HAP-1 (cell line): ENCODE results near the gene UNC79.
"Not testable (repeated sequence)": the region's sequence is repeated elsewhere in the genome, so short reads cannot be mapped to it uniquely, and the experiment has no call there.

Experiments used
- DNase-seq, 2 experiments: peaks; one replicate each; pipeline ENCODE4 v3.0.0-alpha.2; 2016 to 2020; ENCODE audit warnings: low spot score in 2 of 2
- H3K27me3 ChIP-seq: fragments of 250-450 bp; sonication (Bioruptor Pico); 2 replicates; pipeline ENCODE4 v1.5.1; 2020; ENCODE audit warnings: low read depth, mild to moderate bottlenecking, moderate library complexity
- H3K36me3 ChIP-seq: fragments of 250-450 bp; sonication (Bioruptor Pico); replicated peaks from 2 replicates; pipeline ENCODE4 v1.5.1; 2020; ENCODE audit warnings: mild to moderate bottlenecking
- H3K4me1 ChIP-seq: fragments of 250-450 bp; sonication (Bioruptor Pico); 2 replicates; pipeline ENCODE4 v1.5.1; 2020; ENCODE audit warnings: mild to moderate bottlenecking
- H3K4me3 ChIP-seq: fragments of 250-450 bp; sonication (Bioruptor Pico); 2 replicates; pipeline ENCODE4 v1.5.1; 2020; ENCODE audit warnings: mild to moderate bottlenecking, moderate library complexity
- H3K9me3 ChIP-seq: fragments of 250-450 bp; sonication (Bioruptor Pico); 2 replicates; pipeline ENCODE4 v1.5.1; 2020; ENCODE audit warnings: mild to moderate bottlenecking, moderate library complexity
- in situ Hi-C: fragments of 300-500 bp; cut with MboI; formaldehyde crosslinking; loops from 3 replicates; pipeline ENCODE4 v1.14.3; 2020; ENCODE audit warnings: low sequenced_read_pairs, inconsistent platforms, mixed read lengths

Gene UNC79

DNA sequence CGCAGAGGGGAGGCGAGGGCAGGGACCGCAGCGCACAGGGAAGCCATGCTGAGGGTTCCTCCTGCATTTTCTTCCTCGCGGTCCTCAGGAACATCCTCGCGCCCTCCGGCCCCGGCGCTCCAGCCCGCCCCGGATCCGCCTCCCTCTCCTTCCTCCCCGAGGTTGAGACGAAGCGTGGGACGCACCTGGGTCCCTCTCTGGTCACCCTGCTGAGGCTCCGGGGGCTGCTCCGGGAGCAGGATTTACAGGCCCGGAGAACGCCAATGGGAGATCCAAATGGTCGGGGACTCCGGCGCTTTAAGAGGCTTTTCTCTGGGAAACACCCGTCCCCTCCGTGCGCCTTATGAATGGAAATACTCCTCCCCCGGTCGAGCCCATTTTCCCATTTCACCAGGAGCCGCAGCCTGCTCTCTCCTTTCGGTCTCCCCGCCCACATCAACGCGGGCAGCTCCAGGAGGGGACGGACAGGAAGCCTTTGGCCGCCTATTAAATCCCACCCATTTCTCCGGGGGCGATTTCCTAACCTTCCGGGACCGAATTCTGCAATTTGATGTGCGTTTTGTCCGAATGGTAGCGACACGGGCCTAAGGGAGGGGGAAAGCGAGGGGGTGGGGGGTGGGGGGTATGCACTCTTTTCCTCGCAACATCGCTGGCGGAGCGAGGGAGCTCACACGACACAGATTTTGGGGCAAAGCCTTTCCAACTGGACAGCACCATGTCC is at the start of gene UNC79:
UNC79 (plus strand) TSS at position 625 of the 721 bp plus-strand sequence; CDS start at position 716, 91 bp downstream.
- H3K4me1 ChIP-seq, result no peaks in the 10 kb centered on the region
- in situ Hi-C loops, result no loop called here
- no peaks in the 10 kb centered on the region for H3K9me3 ChIP-seq
- peaks cover 31% of the 10 kb centered on the region for H3K27me3 ChIP-seq
- no peaks in the 10 kb centered on the region for H3K36me3 ChIP-seq
- no peak within 1 kb of the TSS; the same call in 1 of the 2 replicates for H3K4me3 ChIP-seq
- peak in 1 of 2 experiments; percentile 35 for DNase-seq

DNA sequence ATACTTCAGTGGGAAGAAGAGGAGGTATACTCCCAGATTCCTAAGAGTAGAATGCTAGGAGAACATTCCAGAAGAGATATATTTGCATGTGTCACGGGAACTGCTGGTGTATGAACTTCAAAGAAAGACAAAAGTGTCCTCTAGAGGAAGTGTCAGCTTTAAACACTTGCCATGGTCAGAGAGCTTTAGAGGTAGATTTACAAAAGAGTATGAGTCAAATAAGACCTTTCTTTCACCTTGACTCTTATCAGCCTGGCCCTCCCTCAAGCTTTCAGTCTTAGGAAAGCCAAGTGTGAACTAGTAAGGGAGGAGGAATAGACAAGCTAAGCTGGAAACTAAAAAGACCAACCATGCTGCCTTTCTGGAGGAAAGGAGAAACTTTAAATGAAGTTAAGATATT is 49.1 kb upstream of the UNC79 start:
- Histone ChIP-seq H3K27me3 (peaks cover 9% of the 10 kb centered on the region; the same call in 1 of the 2 replicates), H3K4me3 (no peak overlapping the region), H3K4me1 (no peaks in the 10 kb centered on the region), H3K36me3 (no peaks in the 10 kb centered on the region), H3K9me3 (no peaks in the 10 kb centered on the region)
- DNase-seq, result no peak
- in situ Hi-C loops, result no loop called here

DNA sequence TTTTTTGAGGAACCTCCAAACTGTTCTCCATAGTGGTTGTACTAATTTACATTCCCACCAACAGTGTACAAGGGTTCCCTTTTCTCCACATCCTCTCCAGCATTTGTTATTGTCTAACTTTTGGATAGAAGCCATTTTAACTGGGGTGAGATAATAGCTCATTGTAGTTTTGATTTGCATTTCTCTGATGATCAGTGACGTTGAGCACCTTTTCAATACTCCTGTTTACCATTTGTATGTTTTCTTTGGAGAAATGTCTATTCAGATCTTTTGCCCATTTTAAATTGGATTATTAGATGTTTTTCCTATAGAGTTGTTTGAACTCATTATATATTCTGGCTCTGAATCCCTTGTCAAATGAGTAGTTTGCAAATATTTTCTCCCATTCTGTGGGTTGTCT is 46.5 kb upstream of the UNC79 start:
- in situ Hi-C loops, H3K9me3 ChIP-seq, H3K36me3 ChIP-seq, DNase-seq, H3K4me3 ChIP-seq, H3K27me3 ChIP-seq, H3K4me1 ChIP-seq: not testable (repeated sequence)

DNA sequence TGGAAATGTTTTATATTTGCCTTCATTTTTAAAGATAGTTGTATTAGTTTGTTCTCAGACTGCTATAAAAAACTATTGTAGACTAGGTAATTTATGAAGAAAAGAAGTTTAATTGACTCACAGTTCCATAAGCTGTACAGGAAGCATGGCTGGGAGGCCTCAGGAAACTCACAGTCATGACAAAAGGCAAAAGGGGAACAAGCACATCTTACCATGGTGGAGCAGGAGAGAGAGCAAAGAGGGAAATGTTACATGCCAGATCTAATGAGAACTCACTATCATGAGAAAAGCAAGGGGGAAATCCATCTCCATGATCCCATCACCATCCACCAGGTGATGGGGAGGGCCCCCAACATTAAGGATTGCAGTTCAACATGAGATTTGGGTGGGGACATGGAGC is 35.5 kb upstream of the UNC79 start:
- H3K9me3 ChIP-seq, result no peaks in the 10 kb centered on the region; the same call in 1 of the 2 replicates
- in situ Hi-C loops, result no loop called here
- no peaks in the 10 kb centered on the region for H3K4me1 ChIP-seq
- peaks cover 3% of the 10 kb centered on the region; the same call in 1 of the 2 replicates for H3K27me3 ChIP-seq
- no peak for DNase-seq
- no peak overlapping the region for H3K4me3 ChIP-seq
- no peaks in the 10 kb centered on the region for H3K36me3 ChIP-seq

DNA sequence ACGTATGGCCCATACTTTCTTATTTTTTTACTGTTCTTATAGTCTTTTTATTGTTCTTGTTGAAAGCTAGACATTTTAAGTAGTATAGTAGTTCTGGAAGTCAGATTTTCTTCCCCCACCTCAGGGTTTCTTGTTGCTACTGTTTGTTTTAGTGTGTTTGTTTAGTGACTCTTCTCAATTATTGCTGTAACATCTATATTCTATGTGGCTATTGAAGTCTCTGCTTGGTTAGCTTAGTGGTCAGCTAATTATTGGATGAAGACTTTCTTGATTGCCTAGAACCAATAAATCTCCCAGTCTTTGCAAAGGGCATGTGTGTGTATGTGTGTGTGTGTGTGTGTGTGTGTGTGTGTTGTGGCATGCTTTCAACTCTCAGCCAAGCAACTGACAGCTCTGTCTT is 34.3 kb upstream of the UNC79 start:
- H3K36me3 ChIP-seq, result no peaks in the 10 kb centered on the region
- DNase-seq, result no peak
- in situ Hi-C loops, result no loop called here
- H3K27me3 ChIP-seq, result peaks cover 5% of the 10 kb centered on the region; the same call in 1 of the 2 replicates
- H3K4me1 ChIP-seq, result no peaks in the 10 kb centered on the region
- no peak overlapping the region for H3K4me3 ChIP-seq
- H3K9me3 ChIP-seq, result no peaks in the 10 kb centered on the region; the same call in 1 of the 2 replicates

DNA sequence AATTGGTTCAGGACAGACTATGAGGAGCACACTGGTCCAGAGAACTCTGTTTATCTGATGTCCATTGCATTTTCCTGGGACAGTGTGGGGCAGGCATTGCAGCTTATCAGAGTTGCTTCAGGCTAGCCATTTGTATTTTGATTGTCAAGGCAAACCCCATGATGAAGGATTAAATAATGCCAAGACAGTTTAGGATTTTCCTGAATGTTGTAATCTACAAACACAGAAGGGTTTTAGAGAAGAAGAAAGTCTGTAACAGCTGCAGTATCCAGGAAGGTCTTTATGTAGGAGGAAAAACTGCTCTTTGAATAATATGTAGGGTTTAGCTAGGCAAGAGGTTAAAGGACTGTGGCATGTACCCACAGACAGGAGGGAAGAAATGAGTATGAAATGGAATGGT is 32.2 kb upstream of the UNC79 start:
- no peak for DNase-seq
- in situ Hi-C loops, result no loop called here
- Histone ChIP-seq H3K4me3 (no peak overlapping the region), H3K27me3 (peaks cover 2% of the 10 kb centered on the region; the same call in 1 of the 2 replicates), H3K4me1 (peaks cover 9% of the 10 kb centered on the region), H3K36me3 (no peaks in the 10 kb centered on the region), H3K9me3 (no peaks in the 10 kb centered on the region; the same call in 1 of the 2 replicates)

DNA sequence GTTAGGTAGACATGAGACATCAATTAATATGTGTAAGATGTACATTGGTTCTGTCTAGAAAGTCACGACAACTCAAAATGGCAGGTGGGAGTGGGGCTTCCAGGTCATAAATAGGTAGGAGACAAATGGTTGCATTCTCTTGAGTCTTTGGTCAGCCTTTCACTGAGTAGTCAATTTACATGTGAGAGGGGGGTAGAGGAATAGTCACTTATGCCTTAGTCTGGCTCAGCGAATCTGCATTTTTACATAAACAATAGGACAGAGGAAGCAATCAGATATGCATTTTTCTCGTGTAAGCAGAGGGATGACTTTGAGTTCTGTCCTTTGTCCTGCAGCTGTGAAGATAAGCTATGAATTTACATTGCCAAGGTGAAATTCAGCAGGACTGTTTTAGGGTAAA is 27.8 kb upstream of the UNC79 start:
- peak; percentile 9 to 60 for DNase-seq
- Histone ChIP-seq H3K36me3 (no peaks in the 10 kb centered on the region), H3K27me3 (peaks cover 2% of the 10 kb centered on the region; the same call in 1 of the 2 replicates), H3K4me1 (peaks cover 9% of the 10 kb centered on the region), H3K9me3 (no peaks in the 10 kb centered on the region), H3K4me3 (no peak overlapping the region)
- in situ Hi-C loops, result no loop called here

DNA sequence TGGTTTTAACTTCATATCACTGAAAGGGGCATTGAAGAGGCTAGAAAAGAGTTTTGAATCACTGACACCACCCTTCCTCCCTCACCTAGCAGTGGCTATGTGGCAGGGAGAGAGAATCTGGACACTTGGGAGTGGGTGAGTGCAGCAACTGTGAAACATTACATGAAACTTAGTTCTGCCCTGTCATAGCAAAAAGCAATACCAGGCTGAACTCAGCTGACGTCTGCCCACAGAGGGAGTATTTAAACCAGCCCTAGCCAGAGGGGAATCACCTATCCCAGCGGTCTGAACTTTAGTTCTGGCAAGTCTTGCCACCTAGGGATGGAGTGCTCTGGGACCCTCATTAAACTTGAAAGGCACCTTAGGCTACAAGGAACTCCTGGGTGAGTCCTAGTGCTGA is 20.7 kb upstream of the UNC79 start:
- no peak for DNase-seq
- no peak overlapping the region for H3K4me3 ChIP-seq
- H3K36me3 ChIP-seq, result no peaks in the 10 kb centered on the region
- H3K27me3 ChIP-seq, result no peaks in the 10 kb centered on the region
- H3K9me3 ChIP-seq, result no peaks in the 10 kb centered on the region
- H3K4me1 ChIP-seq, result no peaks in the 10 kb centered on the region
- in situ Hi-C loops, result no loop called here

DNA sequence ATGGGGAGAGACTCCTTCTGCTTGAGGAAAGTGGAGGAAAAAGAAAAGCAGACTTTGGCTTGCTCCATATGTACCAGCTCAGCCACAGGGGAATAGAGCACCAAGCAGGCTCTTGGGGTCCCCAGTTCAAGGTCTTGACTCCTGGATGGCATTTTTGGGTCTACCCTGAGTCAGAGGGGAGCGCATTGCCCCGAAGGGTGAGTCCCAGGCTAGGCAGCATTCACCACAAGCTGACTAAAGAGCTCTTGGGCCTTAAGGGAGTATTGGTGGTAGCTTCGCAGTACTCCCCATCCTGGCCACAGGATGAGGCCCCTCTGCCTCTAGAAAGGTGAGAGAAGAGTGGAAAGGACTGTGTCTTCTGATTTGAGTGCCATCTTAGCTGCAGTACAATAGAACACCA is 19.8 kb upstream of the UNC79 start:
- in situ Hi-C loops, result no loop called here
- Histone ChIP-seq H3K4me1 (no peaks in the 10 kb centered on the region), H3K27me3 (no peaks in the 10 kb centered on the region), H3K4me3 (no peak overlapping the region), H3K36me3 (no peaks in the 10 kb centered on the region), H3K9me3 (no peaks in the 10 kb centered on the region)
- DNase-seq, result no peak

DNA sequence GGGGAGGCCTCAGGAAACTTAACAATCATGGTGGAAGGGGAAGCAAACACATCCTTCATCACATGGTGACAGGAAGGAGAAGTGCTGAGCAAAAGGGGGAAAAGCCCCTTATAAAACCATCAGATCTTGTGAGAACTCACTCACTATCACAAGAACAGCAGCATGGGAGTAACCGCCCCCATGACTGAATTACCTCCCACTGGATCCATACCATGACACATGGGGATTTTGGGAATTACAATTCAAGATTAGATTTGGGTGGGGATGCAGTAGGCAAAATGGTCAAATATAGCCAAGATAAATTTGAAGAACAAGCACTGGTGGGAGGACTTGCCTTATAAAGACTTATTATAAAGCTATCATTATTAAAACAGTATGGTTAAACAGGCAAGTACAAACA is 5.6 kb upstream of the UNC79 start:
- DNase-seq, in situ Hi-C loops, H3K4me1 ChIP-seq, H3K4me3 ChIP-seq, H3K36me3 ChIP-seq, H3K9me3 ChIP-seq: not testable (repeated sequence)
- H3K27me3 ChIP-seq, result peaks cover 21% of the 10 kb centered on the region

DNA sequence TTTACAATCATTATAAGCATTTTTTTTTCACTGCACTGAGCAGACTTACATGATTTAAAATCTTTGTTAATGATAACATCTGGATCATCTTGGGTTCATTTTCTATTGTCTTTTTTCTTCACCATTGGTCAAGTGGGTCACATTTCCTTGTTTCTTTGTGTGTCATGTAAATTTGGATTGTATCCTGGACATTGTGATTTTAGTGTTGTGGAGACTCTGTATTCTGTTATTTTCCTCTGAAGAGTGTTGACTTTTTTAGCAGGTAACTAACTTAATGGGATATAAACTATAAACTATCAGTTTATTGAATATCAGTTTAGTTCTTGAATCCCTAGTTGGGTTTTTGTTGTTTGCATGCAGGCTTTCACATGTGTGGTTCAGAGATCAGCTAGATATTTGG is 4.0 kb upstream of the UNC79 start:
- peaks cover 26% of the 10 kb centered on the region for H3K27me3 ChIP-seq
- H3K4me3 ChIP-seq, result no peak overlapping the region
- H3K36me3 ChIP-seq, result no peaks in the 10 kb centered on the region
- H3K9me3 ChIP-seq, result no peaks in the 10 kb centered on the region
- in situ Hi-C loops, result no loop called here
- no peak for DNase-seq
- no peaks in the 10 kb centered on the region for H3K4me1 ChIP-seq

DNA sequence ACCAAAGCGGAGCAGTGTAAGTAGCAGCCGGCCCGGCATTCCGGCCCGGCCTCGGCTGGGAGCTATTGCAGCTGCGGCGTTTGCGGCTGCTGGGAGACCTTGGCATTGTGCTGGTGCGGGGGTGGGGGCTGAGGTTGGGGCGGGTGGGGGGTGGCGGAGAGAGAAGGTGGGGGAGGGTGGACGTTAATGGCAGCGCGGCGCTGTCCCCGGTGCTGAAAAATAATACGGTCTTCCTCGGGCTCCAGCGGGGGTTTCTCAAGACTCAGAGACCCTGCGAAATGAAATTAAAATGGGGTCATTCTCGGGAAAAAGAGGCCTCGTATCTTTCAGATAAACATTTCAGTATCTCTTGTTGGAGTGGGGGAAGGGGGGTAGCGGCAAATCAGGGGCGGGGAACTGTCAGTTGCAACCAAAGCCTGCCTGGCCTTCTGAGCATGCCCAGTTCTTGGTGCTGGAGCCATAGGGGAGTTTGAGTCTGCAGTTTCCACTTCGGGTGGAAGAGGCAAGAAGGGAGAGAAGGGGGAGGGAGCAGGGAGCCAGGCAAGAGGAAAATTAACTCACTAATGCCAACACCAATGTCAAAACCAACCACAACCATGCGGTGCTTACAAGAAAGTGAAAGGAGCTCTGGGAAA is 414 bp downstream of the UNC79 start:
- in situ Hi-C loops, result no loop called here
- Histone ChIP-seq H3K27me3 (peaks cover 31% of the 10 kb centered on the region), H3K4me1 (no peaks in the 10 kb centered on the region), H3K9me3 (no peaks in the 10 kb centered on the region), H3K36me3 (no peaks in the 10 kb centered on the region), H3K4me3 (no peak overlapping the region)
- peak; percentile 4 to 58 for DNase-seq

DNA sequence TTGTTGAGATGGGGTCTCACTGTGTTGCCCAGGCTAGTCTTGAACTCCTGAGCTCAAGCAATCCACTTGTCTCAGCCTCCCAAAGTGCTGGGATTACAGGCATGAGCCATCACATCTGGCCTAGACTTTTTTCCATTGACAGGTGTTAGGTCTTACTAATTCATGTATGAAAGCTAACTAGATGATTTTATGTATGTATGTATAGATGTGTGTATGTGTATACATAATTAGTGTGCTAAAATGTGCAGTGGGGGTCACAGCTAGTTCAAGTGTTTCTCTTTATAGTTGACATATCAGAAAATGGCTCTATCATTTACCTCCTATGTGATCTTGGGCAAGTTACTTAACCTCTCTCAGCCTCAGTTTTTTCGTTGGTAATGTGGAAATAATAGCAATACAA is 23.5 kb downstream of the UNC79 start:
- H3K36me3 ChIP-seq, result no peaks in the 10 kb centered on the region
- H3K27me3 ChIP-seq, result peaks cover 7% of the 10 kb centered on the region; the same call in 1 of the 2 replicates
- H3K9me3 ChIP-seq, result no peaks in the 10 kb centered on the region
- in situ Hi-C loops, result no loop called here
- no peaks in the 10 kb centered on the region for H3K4me1 ChIP-seq
- DNase-seq, result no peak
- no peak overlapping the region for H3K4me3 ChIP-seq

DNA sequence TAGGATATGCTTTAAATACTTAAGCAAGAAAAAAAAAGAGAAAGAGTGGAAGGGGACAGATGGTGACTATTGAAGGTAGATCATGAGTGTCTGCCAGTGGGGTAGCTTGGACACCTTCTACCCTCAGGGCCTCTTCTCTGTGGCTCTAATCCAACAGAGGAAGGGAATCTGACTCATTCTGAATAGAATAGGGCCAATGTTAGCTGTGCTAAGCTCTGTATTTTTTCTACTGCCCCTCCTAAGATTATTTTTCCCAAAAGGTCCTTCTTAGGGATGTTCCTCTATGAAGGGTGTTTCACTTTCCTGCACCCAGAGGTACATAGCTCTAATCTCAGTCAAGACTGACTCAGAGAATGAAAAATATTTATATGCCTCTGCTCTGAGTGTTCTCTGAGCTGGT is 25.6 kb downstream of the UNC79 start:
- H3K36me3 ChIP-seq, result no peaks in the 10 kb centered on the region
- DNase-seq, result no peak
- peaks cover 3% of the 10 kb centered on the region; the same call in 1 of the 2 replicates for H3K27me3 ChIP-seq
- no peaks in the 10 kb centered on the region for H3K4me1 ChIP-seq
- in situ Hi-C loops, result no loop called here
- H3K9me3 ChIP-seq, result no peaks in the 10 kb centered on the region
- no peak overlapping the region for H3K4me3 ChIP-seq
